ENCODE measurements around the gene WNT4.

Gene WNT4

GRCh38 chr1:22163137-22163536, 20.2 kb upstream of the WNT4 start:
- DNase-seq, result no peak

GRCh38 chr1:22159891-22160290, 17.0 kb upstream of the WNT4 start:
- DNase-seq, result no peak

GRCh38 chr1:22158654-22159053, 15.8 kb upstream of the WNT4 start:
- no peak for DNase-seq

GRCh38 chr1:22157359-22157966, 14.6 kb upstream of the WNT4 start:
- DNase-seq, result no peak

- DNase-seq, result no peak
Measured at GRCh38 chr1:22155517-22155916, 12.6 kb upstream of the WNT4 start.

- DNase-seq, result no peak
Measured at GRCh38 chr1:22154626-22155025, 11.7 kb upstream of the WNT4 start.

- no peak for DNase-seq
Measured at GRCh38 chr1:22153660-22154437, 11.0 kb upstream of the WNT4 start.

GRCh38 chr1:22150923-22151322, 8.0 kb upstream of the WNT4 start:
- no peak for DNase-seq

GRCh38 chr1:22142315-22143064, 407 bp downstream of the WNT4 start:
- DNase-seq, result peak in 1 of 2 donors; percentile 34

- DNase-seq, result no peak
Measured at GRCh38 chr1:22141554-22142314, 1.2 kb downstream of the WNT4 start.

GRCh38 chr1:22140694-22141093, 2.2 kb downstream of the WNT4 start:
- DNase-seq, result no peak

GRCh38 chr1:22139817-22140216, 3.1 kb downstream of the WNT4 start:
- DNase-seq, result no peak

- no peak for DNase-seq
Measured at GRCh38 chr1:22139066-22139594, 3.8 kb downstream of the WNT4 start.

GRCh38 chr1:22137004-22137720, 5.7 kb downstream of the WNT4 start:
- no peak for DNase-seq

- no peak for DNase-seq
Measured at GRCh38 chr1:22133931-22134324, 9.0 kb downstream of the WNT4 start.

- DNase-seq, result no peak
Measured at GRCh38 chr1:22133247-22133930, 9.5 kb downstream of the WNT4 start.

GRCh38 chr1:22132517-22133235, 10.2 kb downstream of the WNT4 start:
- no peak for DNase-seq

GRCh38 chr1:22131875-22132486, 10.9 kb downstream of the WNT4 start:
- peak; percentile 71 to 76 for DNase-seq

GRCh38 chr1:22131062-22131461, 11.8 kb downstream of the WNT4 start:
- DNase-seq, result no peak

- DNase-seq, result no peak
Measured at GRCh38 chr1:22129501-22130117, 13.3 kb downstream of the WNT4 start.

Measured in stimulated activated CD4-positive, alpha-beta T cell treated with anti-CD3 and anti-CD28 coated beads, Interleukin-2, amount 100 ng/mL, for 24 hours (primary cell).